ENCODE results near the gene CTPS1.

The CTPS1 gene

GRCh38 chr1:41003640-41004220 is 24.2 kb downstream of the CTPS1 start:
- DNase-seq: peak; percentile 99

- DNase-seq: no peak
These were observed 26.4 kb downstream of the CTPS1 start for GRCh38 chr1:41005876-41006275.

DNA sequence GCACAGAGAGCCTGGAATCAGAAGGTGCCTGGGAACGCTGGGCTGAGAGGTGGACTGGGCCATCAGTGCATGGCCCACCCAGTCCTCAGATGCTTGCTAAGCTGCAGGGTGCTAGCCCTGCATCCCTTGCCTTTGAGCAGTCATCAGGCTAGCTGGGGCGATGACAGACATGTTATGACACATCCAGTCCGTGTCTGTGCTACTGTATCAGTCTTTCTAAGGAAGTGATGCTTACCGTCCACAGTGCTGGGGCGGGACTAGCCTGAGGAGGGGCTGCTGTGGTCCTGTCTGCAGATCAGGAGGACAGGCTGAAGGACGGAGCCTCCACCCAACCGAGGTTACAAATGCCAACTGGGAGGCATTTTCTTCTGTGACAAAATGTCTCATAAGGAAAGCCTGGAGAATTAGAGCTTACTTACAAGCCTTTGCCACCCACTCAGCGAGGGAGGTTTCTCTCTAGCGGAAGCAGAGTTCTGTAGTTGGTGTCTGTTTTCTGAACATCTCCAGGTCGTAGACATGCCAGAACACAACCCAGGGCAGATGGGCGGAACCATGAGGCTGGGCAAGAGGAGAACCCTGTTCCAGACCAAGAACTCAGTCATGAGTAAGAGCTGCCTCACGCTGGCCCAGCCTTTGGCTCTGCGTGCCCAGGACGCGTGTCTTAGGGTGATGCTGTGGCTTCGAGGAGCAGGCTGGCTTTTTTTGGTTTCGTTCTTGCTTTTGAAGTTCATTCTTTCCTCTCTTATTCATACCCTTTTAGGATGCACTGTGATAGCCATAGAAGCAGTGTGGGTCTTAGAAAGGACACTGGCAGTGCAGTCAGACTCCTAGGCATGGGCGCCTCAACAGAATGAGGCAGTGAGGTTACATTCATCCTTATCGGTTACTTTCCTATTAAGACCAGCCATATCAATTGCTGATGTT is 27.7 kb downstream of the CTPS1 start:
- no peak for DNase-seq

DNA sequence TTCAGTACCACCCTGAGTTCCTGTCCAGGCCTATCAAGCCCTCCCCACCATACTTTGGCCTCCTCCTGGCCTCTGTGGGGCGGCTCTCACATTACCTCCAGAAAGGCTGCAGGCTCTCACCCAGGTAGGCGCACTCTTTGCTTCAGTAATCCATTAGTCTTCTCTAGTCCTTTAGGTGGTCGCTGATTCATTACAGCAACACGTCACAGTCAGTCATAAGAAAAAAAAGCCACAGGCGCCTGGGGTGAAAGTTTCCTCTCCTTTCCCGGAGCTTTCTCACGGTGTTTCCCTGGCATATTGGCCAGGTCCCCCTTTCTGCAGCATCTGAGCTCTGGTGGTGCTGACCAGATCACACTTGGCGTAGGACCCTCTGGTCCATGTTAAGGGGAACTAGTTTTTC is 30.0 kb downstream of the CTPS1 start:
- no peak for DNase-seq

- DNase-seq: no peak
These were observed 30.8 kb downstream of the CTPS1 start for GRCh38 chr1:41010345-41010744.

DNA sequence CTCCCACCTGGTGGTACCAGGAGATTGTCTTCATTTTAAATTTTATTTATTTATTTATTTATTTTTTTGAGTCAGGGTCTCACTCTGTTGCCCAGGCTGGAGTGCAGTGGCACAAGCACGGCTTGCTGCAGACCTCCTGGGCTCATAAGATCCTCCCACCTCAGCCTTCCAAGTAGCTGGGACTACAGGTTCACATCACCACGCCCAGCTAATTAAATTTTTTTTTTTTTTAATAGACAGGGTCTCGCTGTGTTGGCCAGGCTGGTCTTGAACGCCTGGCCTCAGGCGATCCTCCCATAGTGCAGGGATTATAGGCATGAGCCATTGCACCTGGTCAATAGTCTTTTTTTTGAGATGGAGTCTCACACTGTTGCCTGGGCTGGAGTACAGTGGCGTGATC is 33.5 kb downstream of the CTPS1 start:
- no peak for DNase-seq

DNA sequence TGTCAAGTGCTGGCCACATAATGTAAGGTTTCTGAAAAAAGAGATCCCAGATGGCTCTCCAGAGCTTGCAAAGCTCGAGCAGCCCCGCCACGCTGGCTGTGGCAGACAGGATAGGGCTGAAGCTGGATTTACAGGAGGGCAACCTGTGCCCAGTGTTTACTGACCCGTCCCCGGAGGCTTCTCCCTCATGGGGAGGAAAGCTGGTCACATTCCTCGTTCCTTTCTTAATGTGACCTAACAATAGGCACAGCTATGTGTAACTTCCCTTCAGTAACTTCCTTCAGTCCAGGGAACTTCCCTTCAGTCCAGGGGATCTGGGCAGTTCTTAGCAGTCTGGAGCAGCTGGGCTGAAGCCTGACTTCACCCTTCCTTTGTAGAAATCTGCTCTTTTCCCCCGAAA is 34.3 kb downstream of the CTPS1 start:
- DNase-seq: no peak

- no peak for DNase-seq
These were observed 35.4 kb downstream of the CTPS1 start for GRCh38 chr1:41014871-41015270.

GRCh38 chr1:41015281-41015896 is 35.9 kb downstream of the CTPS1 start:
- DNase-seq: no peak

GRCh38 chr1:41015897-41016470 is 36.5 kb downstream of the CTPS1 start:
- DNase-seq: no peak

GRCh38 chr1:41017141-41018017 is 37.9 kb downstream of the CTPS1 start:
- DNase-seq: no peak

DNA sequence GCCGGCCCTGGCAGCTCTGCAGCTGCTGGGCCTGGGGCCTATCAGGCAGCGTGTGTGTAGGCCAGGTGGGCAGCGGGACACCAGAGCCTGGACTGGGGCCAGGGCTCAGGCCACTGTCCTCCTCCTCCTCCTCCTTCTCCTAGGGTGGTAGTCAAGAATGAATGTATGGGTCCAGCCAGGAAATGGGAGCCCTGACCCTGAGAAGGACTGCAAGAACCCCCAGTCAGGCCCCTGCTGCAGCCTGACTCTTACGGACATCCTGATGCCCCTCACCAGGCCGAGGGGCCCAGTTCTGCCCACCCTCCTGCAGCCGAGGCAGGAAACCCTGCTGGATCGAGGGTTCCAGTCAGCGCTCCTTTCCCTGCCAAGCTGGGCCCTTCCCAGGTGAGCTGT is 38.5 kb downstream of the CTPS1 start:
- DNase-seq: no peak

DNA sequence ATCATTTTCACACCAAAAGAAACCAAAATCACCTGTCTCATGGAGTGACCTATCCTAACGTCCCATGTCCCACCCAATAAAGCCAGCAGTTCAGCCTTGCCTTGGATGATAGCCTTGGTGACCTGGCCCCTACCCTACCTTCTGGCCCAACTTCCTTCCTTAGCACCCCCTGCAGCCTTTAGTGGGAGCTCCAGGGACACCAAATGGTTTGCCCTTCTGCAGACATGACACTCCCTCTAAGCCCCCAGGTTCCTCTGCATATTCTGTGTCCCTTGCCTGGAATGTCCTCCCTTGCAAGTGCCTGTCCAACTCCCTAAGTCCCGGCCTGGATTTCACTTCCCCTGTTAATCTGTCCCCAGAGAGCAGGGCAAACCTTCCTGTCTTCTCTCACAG is 39.9 kb downstream of the CTPS1 start:
- no peak for DNase-seq

DNA sequence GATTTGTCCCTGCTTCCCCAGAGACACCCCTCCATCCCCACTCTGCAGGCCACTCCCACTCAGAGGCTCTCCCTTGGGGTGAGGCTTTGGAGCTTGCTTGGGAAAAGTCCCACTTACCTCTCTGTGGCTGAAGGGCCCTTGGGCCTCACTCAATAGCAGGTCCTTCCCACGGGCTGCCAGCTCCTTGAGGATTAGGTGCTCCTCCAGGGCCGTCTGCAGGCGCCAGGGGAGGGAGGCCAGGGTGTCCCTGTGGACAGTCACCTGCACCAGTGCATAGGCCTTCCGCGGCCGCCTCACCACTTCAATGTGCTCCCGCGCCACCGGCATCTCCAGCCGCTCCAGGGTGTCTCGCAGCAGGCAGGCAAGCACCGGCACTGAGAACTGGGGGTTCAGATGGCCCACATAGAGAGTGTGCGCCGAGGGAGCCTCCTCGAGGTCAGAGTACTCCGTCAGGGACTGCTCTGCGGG is 40.6 kb downstream of the CTPS1 start:
- no peak for DNase-seq

DNA sequence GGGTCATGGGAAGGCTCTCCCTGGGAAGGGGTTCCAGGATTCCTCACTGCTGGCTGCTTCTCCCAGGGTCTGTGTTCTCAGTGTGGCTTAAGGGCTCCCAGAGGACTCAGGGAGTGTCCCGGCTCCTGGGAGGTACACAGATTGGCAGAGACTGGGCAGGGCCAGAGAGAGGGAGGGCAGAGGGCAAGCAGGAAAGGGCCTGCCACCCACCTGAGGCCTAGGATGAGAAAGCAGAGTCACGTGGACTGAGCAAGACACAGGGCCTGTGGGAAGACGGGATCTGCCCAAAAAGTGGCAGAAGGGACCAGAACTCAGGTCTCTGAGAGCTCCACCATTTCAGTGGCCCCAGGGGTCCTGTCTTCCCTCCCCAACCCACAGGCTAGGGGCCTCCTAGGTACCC is 41.2 kb downstream of the CTPS1 start:
- no peak for DNase-seq

DNA sequence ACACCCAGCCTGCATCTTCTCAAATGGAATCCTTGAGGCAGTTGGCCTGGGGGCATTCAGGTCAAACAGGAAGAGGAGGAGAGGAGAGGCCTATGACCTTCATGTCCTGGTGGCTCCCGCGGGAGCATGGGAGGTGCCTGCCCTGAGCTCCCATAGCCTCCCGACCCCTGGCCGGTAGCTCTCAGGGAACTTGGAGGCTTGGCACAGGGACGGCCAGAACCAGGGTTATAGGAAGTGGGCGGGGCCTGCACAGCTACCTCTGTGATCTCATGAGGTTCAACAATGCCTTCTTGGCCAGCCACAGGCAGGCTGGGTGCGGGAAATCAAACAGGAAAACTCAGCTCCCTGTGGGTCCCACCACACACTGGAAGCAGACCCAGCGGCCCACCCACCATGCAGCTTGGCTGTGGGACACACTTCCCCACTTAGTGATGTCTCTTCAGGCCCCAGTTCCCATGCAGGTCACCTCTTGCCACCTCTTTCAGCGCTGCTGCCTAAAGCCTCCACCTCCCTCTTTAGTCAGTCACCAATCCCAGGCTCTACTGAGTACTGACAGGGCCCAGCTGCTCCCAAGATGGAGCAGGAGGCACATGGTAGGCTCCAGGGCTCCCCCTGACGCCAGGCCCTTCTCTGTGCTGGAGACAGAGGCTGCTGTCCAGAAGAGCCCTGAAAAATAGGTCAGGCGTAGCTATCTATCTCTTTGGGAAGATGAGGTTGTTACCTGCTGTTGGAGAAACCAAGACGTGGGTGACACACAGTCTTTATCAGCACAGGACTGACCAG is 42.2 kb downstream of the CTPS1 start, which contains the start of gene SLFNL1:
Gene SLFNL1 (minus strand): TSS at position 200 of the 783 bp plus-strand sequence. CDS start 1,065 bp downstream, outside the sequence.
- no peak for DNase-seq

DNA sequence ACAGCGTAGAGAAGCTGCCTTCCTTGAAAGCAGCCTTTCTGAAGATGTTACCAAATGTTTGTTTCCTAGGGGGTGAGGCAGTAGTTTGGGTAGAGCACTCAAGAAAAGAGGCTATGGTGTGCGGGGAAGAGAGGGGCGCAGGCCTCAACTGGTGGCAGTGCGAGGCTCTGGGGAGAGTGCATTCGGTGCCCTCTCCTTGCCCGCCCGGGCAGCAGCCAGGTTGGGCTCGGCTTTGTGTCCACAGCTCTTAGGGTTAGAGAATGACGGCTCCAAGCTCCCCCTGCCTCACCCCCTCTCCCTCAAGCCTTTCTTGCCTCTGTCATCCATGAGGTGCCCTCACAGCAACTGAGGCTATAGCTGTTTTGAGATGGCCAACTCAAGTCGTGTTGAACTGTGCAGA is 42.9 kb downstream of the CTPS1 start:
- DNase-seq: no peak

GRCh38 chr1:41023279-41023990 is 43.9 kb downstream of the CTPS1 start:
- no peak for DNase-seq

GRCh38 chr1:41024953-41025352 is 45.5 kb downstream of the CTPS1 start:
- DNase-seq: no peak

GRCh38 chr1:41025979-41026819 is 46.7 kb downstream of the CTPS1 start:
- no peak for DNase-seq
